ENCODE results near the gene SIRPA. TPM values are rescaled to one million over a fixed set of nuclear protein-coding genes. Genes with fewer than 3 reads are reported as not detected.

Gene SIRPA
- total and polyA plus RNA-seq, 2 of the 8 experiments (the other 6 are each of a cell fraction or from before 2014, with no cell fraction given) = 3.9 to 4.3 TPM

DNA sequence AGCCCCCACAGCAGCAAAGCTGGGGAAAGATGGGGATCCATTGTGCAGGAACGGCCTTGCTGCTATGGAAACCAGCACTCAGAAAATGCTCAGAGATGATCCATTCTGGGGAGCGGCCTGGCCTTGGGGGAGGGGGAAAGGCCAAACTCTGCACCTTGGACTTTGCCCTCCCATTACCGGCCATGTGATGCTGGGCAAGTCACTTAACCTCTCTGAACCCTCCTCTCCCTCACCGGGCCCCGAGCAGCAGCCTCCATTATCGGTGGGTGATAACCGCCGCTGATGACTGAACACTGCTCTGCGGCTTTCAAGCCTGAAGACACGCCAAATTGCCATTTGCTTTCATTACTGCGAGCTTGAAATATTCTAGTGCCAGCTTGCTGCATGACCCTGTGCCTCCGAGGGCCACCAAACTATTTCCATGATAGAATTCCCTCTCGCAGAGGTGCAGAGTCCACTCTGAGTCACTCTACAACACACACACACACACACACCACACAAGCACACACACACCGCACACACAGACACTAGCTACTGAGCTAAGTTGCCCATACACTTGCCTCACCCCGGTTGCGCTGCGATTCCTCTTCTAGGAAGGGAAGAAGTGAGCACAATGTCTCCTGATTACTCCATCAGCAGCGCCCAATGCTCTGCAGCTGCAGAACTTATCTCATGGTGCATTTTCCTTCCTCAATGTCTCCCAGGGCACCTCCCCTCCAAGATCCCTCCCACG lies 20.6 kb upstream of the SIRPA start (continued):
- no peak for TF ChIP-seq RAD21 (IDR thresholded peaks at IDR 0.05 in 1 of 2, conservative IDR thresholded peaks at IDR 0.05 in 1 of 2; ENCODE audit: low read depth in 2 of 2, low read length in 2 of 2)
- TF ChIP-seq HDAC6 (IDR thresholded peaks at IDR 0.05; ENCODE audit: low read depth, low read length) = no peak
